NCI-H128 (cell line): Measurements from ENCODE around the gene MAFF.

Experiments
- DNase-seq: peaks from one replicate; lab custom pipeline; 2025; ENCODE audit not compliant: unreplicated experiment; lab: John Stamatoyannopoulos, UW

Gene MAFF

DNA sequence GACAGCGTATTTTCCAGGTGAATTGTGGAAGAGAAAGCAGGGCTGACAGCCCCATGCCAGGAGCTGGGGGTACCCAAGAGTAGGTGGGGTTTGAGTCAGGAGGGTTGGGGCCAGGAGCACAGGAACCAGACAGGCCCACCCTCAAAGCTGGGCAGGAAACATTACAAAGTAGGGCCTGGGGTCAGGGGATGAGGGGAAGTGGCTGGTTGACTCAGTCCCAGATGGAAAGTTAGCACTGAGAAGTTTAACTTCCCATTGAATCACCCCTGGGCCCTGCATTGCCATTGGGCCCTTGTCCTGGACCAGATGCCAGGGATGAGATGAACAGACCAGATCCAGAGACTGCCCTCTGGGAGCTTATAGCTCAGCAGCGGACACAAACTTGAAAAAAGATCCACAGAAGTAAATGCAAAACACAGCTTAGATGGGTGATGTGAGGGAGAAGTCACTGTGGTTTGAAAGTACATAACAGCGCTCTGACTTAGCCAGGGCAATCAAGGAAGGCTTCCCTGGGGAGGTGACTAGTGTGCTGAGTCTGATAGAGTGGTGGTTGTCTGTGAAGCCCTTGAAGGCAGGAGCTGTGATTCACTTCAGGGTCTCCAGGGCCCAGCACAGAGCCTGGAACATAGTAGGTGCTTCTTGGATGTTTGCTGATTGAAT lies 2.2 kb downstream of the MAFF start:
- DNase-seq: no peak

DNA sequence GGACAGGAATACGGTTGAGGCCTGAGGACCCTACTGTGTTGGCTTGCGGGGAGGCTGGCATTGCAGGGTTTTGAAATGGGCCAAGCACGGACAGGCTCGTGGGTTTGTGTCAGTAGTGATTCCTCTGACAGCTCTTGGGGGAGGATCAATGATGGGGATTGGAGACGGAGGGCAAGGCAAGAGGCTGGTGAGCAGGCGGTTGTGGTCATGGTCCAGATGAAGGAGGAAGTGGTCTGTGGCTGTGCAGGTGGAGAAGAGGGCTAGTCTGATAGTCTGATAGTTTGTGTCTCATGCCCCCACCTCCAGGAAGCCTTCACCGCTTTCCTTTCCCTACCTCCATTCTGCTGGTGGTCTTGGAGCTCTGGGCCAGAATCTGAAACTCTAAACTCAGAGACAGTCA lies 3.0 kb downstream of the MAFF start:
- DNase-seq: no peak

DNA sequence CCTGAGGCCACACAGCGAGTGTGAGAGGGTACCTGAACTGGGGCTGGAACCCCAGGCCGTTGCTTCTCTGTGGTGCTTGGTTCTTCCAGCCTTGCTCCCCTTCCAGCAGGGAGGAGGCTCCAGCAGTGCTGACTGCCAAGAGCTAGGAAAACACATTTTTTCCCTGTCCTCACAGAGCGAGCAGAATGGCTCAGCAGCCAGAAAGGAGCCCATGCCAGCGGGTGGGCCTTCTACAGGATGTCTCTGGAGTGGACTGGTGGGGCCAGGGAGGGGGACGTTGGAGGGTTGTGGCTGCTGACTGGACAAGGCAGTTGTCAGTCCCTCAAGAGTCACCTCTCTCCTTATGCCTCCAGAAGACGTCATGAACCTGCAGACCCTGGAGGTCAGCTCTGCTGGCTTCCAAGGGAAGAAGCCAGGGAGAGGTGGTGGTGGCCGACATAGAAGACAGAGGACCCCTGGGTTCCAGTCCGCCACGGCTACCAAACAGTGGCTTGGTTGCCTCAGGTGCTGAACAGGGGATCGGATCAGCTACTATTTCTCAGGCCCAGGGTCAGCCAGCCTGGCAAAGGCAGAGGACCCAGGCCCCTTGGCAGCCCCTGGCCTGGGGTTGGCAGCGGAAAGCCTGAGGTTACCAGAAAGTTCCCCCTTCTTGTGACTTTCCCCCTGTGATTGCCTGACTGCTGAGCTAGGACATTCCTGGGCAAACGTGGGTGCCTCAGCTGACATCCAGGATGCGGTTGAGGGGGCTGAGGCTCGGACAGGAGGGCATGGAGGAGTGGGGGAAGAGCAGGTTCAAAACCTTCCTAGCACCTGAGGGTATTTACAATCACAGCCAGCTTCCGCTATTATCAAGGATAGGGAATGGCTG lies 3.7 kb downstream of the MAFF start:
- DNase-seq: no peak

DNA sequence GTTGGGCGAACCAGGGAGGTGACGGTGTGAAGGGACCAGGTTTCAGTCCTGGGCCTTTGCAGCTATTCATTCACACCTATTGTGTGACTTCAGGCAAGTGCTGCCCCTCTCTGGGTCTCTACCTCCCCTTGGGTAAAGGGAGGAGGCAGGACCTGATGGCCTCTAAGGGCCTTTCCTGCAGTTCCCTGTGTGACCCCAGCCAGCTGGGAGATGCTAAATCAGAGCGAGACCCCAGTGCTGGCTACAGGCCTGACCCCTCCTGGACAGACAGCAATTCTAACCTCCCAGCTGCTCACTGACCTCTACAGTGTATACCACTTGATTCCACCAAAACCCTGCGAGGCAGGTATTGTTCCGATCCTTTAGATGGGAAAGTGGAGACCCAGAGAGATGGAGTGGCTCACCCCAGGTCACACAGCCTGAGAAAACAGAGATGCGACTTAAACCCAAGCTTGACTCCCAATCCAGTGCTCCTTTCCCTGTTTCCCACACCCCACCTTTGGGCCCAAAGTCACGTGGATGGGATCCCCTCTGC lies 6.2 kb downstream of the MAFF start:
- DNase-seq: no peak

DNA sequence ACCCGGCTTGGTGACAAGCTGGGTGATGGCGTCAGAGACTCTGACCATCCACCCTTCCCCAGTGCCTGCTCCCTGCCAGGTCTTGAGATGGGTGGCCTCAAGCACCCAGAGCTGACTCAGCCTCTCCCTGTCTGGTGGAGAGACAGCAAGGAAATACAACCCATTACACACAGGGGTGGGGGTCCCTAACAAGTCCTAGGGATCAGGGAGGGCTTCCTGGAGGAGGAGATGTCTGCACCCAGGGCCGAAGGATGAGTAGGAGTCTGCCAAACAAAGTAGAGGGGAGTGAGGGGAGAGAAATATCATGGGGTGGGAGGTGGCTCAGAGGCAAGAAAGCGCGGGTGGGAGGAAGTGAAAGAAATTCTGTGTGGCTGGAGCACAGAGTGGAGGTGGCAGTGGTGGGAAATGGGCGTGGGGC lies 6.8 kb downstream of the MAFF start:
- no peak for DNase-seq

DNA sequence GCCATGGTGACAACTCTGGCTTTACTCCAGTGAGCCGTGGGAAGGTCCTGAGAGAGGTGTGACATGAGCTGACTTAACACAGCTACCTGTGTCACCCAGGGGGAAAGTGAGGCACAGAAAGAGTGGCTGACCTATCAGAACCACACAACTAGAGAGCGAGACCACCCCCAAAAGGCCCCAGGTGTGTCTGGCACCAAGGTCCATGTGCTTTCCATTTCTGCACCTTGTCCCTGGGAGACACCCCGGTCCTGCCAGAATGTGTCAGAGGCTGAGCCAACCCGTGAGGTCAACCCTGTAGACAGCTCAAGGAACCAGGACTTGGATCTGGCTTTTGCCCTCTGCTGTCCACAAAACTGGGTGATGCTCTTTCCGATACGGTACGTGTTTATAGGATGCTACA lies 9.8 kb downstream of the MAFF start:
- no peak for DNase-seq

DNA sequence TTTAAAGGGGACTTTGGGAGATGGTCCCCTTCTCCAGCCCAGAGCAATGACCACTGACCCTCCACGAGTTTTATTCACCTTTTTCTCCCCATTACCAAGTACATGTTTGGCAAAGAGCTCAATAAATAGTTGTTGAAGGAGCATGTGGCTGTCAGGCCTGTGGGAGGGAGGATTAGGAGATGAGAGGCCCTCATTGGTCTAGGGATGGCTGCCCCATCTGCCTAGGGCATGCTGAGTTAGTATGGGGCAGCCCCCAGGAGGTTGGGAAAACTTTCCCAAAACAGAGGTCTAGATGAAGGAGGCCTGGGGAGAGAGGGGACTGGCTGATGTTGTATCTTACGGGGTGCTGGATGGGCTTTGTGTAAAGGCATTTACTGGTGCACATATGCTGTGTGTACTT lies 10.6 kb downstream of the MAFF start:
- DNase-seq: no peak

DNA sequence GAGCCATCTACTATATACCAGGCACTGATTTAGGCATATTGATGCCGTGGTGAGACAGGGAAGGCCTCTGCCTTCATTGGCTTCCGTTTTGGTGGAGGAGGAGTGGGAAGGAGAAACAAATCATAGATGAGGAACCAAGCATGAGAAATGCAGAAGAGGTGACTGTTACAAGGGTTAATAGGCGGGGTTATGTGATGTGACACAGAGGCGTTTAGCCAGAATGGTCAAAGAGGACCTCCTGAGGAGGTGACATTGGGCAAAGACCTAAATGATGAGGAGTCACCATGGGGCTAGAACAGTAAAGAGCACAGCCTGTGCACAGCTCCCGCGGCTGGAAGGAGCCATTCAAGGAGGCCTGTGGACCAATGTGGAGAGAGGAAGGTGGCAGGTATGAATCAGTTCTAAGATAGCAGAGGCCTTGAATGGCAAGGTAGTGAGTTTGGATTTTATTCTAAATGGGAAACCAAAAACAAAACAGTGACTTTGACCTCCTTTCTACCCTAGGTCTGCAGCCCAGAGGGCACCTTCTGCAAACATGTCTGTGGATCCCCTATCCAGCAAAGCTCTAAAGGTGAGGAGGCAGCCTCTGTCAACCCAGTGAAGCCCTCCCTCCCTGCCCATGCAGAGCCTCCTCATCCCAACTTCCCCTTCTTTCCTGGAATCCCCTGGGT lies 11.7 kb downstream of the MAFF start:
- DNase-seq: no peak

DNA sequence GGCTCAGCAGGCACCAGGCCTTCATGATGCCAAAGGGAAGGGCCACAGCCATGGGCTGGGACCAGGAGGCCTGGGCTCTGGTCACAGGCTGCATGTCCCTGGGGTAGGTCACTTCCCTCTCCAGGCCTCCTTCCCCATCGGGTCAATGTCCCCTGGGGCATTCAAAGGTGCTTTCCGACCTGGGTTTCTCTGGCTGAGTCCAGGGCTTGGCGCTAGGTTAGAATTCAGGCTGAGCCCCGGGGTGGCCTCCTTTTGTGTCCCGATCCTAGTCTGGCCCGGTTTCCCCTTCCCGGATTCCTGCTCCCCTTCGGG lies 12.2 kb downstream of the MAFF start:
- DNase-seq: no peak

DNA sequence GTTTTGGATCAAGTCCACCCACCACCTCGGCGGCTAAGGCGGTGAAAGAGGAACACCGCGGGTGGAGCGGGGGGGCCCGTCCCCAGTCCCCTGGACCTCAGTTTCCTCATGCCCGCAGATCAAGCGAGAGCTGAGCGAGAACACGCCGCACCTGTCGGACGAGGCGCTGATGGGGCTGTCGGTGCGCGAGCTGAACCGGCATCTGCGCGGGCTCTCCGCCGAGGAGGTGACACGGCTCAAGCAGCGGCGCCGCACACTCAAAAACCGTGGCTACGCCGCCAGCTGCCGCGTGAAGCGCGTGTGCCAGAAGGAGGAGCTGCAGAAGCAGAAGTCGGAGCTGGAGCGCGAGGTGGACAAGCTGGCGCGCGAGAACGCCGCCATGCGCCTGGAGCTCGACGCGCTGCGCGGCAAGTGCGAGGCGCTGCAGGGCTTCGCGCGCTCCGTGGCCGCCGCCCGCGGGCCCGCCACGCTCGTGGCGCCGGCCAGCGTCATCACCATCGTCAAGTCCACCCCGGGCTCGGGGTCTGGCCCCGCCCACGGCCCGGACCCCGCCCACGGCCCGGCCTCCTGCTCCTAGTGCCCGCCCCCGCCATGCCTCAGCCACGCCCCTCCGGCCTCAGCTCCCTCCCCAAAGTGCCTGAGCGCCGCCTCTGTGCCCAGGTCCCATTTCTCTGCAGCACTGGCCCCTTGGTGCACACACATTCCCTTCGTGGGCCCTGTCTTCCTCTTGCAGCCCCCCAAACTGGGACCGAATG lies 12.7 kb downstream of the MAFF start:
- DNase-seq: no peak

DNA sequence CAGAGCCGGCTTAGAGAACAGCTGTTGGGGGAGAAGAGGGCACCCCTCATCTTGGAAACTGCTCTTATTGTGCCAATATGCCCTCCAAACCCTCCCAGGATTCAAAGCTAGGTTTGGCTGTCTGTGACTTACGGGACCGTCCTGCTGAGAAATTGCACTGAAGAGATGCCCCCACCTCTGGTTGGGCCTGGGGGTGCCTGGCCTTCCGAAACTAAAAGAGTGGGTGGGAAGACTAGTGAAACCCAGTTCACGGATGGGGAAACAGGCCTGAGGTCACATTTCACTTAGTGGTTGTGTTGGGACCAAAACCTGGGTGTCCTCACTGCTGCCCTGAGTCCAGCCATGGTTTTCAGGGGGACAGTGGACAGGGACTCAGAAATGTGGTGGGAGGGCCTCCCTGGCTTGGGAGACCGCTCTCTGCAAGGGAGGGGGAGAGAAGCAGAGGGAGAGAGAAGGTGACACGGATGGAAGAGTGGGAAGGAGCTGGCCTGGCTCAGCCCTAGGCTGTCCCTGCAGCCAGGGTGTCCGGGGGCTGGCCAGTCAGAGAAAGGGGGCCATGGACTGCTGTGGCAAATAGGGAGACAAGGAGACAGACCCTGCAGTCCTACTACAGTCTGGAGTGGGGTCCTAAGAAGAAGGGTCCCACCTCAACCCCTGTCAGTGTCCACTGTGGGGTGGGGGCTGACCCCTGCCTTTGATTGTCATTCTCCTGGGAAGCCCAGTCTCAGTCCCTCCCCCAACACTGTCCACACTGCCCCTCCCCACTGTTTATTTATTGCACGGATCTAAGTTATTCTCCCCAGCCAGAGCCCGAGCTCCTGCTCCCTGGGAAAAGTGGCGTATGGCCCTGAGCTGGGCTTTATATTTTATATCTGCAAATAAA lies 13.6 kb downstream of the MAFF start:
- DNase-seq: no peak

DNA sequence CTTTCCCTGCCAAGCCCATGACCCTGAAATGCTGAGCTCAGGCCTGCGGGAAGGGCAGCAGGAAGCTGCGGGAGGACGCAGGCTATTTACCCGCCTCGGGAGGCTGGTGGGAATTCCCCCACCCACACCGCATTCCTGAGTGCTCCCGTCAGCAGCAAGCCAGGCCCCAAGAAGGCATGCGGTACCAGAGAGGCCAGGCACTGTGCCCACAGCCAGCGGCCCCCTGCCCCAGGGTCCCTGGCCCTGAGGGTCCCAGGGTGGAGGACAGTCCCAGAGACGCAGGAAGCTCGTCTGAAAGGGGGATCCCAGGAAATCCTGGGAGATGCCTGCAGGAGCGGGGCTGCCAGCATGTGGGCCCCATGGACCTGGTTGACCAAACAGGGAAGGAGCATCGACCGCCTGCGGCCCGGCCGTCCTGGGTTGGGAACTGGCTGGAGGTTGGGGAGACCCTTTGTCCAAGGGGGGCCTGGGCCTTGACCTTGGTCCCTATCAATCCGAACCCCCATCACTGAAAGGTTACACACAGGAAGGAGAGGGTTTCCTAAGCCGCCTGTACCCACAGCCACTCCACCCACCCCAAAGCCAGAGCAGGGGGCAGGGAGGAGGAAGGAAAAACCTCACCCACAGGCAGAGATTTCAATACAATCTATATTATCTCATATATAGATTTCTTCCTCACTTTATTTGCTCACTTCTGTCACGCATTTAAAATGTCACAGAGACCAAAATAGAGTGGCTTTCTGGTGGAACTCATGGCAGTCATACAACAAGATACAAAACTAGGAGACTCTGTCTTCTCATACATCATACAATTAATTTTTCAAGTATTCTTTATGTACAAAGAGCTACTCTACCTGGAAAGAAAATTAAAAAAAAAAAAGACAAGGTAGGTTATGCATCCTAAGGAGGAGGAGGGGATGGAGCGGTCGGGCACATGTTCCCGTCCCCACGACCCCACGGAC lies 17.1 kb downstream of the MAFF start:
- DNase-seq: no peak

DNA sequence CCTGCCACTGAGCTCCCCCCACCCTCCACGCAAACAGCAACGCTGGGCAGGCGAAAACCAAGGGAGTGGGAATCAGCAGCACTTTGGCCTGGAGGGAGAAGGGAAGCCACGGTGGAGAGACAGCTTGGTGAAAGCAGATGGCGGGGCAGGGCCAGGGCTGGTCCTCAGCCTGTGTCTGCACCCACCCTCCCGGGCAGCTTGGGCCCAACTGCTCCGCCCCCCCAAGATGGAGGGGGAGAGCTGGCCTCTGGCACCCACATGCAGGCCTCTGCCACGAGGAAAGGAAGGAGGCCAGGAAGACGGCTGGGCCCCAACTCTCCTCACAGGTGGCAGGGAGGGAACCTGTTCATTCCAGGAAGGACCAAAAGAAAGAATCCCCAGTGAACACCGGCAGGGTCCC lies 17.8 kb downstream of the MAFF start:
- DNase-seq: no peak

DNA sequence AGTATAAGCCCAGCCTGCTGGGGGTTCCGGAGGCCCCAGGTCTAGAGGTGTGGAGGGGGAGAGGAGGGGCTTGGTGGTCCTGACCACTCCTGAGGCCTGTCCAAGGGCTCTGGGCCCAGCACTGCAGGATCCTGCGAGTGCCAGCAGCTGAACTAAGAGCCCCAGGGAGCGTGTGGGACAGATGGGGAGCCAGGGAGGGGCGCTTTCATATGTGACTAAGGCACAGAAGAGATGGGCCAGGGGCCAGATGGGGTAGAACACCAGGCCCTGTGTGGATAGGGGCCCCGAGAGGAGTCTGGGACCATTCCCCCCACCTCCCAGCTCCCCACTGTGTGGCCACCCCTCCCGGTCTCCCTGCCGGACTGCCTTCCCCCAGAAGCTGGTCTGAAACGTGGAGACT lies 18.4 kb downstream of the MAFF start:
- DNase-seq: no peak

DNA sequence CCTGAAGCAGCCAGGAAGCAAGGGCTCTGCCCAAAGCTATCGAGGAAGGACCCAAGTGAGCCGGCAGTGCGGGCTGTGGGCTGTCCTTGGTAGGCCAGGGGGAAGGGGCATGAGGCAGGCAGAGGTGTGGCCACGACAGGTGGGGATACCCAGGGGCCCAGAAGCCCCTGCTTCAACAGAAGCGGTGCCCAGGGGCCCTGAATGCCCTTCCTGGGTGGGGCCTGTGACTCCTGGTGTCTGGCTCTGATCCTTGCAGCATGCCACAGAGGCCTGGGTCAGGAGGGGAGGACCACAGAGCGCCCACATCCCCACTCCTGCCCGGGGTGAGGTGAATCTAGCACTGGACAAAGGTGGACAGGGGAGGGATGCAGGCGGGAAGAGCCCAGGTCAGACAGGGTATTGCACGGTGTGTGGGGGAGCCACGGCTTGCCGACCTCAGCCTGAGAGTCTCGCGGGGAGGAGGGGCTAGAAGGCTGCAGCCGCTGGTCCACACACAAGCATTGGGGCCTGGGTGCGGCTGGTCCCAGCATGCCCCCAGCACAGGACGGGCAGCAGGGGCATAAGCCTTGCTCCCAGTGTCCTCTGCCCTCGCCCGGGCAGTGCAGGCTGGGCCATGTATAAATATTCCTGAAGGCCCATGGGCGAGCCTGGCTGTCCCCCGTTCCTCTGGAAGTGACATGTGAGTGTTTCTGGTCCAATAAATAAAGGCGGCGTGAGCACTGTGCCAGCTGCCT lies 19.0 kb downstream of the MAFF start:
- DNase-seq: no peak

DNA sequence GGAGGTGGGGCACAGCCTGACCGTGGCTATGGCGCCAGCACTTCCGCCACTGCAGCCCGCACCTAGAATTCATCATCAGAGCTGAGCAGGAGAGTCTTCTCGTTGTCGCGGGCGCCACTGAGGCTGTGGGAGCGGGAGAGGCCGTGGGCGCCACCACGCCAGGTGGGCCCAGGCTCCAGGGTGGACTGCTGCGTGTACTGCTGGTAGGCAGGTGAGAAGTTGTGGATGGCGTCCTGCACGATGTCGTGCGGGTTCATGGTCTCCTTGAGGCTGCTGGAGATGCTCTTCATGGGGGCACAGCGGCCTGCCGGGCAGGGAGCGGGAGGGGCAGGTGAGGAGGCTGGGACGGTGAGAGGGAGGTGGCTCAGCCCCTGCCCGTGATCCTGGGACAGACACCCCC lies 19.6 kb downstream of the MAFF start:
- DNase-seq: no peak

DNA sequence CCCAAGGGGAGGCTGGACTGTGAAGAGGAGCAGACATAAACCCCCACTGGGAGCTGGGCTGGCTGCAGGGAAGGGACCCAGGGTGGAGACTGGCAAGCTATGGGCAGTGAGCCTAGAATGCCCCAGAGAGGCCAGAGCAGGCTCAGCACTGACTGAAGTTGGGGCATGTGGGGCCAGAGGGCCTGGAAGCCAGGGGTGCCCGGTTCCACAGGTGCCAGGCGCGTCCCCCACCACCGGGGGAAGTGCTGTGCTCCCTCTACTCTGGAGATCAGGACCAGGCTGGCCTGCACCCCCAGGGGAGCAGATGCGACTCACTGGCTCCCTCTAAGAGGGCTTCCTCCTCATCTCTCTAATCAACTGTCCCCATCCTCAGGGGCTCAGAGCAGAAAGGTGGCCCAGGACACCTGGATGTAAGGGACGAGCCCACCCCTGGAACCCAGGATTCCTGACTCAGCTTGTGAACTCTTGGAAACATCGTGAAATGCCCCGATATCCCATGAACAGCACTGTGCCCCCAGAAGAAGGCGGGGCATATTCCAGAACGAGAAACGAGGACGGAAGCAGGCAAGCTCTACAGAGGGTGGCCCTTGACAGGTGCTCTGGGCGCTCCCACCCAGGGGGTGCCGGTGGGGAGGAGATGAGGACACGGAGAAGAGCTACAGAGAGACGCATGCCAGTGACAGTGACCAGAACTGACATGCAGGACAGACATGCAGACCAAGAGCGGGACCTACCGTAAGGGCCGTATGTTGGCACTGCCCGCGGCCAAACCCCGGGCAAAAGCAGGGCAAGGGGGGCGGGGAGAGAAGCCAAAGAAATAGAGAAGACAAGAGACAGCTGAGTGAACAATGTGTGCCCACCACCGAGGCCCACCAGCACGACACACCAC lies 20.4 kb downstream of the MAFF start:
- no peak for DNase-seq

DNA sequence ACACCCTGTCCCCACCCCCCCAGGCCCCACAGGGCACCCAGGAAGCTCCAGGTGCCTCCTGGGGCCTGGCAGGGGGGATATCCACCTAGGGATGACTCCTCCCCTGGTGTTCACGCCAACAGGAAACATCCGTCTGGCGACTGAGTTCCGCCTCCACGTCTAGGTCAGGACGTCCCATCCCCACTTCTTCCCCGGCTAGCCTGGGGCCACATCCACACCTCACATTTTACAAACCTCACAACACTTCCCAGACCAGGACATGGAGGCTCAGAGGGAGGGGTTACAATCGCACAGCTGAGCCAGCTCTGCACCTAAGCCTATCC lies 21.0 kb downstream of the MAFF start:
- DNase-seq: no peak
